Endodermal cell (in vitro differentiated cells): ENCODE measurements around the gene TMTC1. TPM values are rescaled to one million over a fixed set of nuclear protein-coding genes. Genes with fewer than 3 reads are reported as not detected.

Experiments
- DNase-seq: peaks from one replicate; pipeline ENCODE4 v3.0.0-alpha.2; 2017
- H3K27ac ChIP-seq: 2 replicates; pipeline ENCODE4 v1.5.1; 2013; ENCODE audit warnings: mild to moderate bottlenecking, low read depth, low read length, moderate library complexity
- H3K27me3 ChIP-seq: 2 replicates; pipeline ENCODE4 v1.6.1; 2013; ENCODE audit warnings: mild to moderate bottlenecking, low read length, moderate library complexity; ENCODE audit not compliant: insufficient read depth, control insufficient read depth, poor library complexity, severe bottlenecking
- H3K36me3 ChIP-seq: 2 replicates; pipeline ENCODE4 v1.7.0; 2013; ENCODE audit warnings: mild to moderate bottlenecking, low read length, moderate library complexity; ENCODE audit not compliant: control insufficient read depth, insufficient read depth
- H3K4me1 ChIP-seq: one replicate; pipeline ENCODE4 v1.7.0; 2013; ENCODE audit warnings: low read length; ENCODE audit not compliant: control insufficient read depth, insufficient read depth
- H3K4me3 ChIP-seq: 2 replicates; pipeline ENCODE4 v1.5.1; 2013; ENCODE audit warnings: mild to moderate bottlenecking, low read length, moderate library complexity
- H3K9ac ChIP-seq: 2 replicates; pipeline ENCODE4 v1.6.1; 2013; ENCODE audit warnings: mild to moderate bottlenecking, low read length, moderate library complexity; ENCODE audit not compliant: poor library complexity, severe bottlenecking; ENCODE audit errors: extremely low read depth
- H3K9me3 ChIP-seq: 2 replicates; pipeline ENCODE4 v1.6.1; 2013; ENCODE audit warnings: mild to moderate bottlenecking, low read length, moderate library complexity; ENCODE audit not compliant: control insufficient read depth
- H3K27ac Mint-ChIP-seq: 2 replicates; pipeline ENCODE4 v1.8.0; 2020; ENCODE audit warnings: mixed read lengths
- H3K27me3 Mint-ChIP-seq: 2 replicates; pipeline ENCODE4 v1.8.0; 2021; ENCODE audit warnings: mild to moderate bottlenecking, mixed read lengths; ENCODE audit not compliant: insufficient read depth
- H3K36me3 Mint-ChIP-seq: 2 replicates; pipeline ENCODE4 v1.8.0; 2020; ENCODE audit warnings: low read depth, mixed read lengths
- H3K4me1 Mint-ChIP-seq: 2 replicates; pipeline ENCODE4 v1.8.0; 2020; ENCODE audit warnings: mixed read lengths
- H3K4me3 Mint-ChIP-seq: 2 replicates; pipeline ENCODE4 v1.8.0; 2020; ENCODE audit warnings: mild to moderate bottlenecking, moderate library complexity, mixed read lengths
- H3K9me3 Mint-ChIP-seq: 2 replicates; pipeline ENCODE4 v1.8.0; 2020; ENCODE audit warnings: mild to moderate bottlenecking, mixed read lengths
- WGBS, 2 experiments: methylation state at CpG; one replicate each; pipeline versions ENCODE4 v1.1.5 to v1.1.7; 2013; ENCODE audit warnings: missing lambda C conversion rate in 2 of 2, mixed read lengths in 1 of 2; ENCODE audit not compliant: insufficient coverage in 1 of 2, insufficient read length in 1 of 2; 5-methylcytosine and 5-hydroxymethylcytosine counted together
- total RNA-seq, 2 donors: library from RNA; stranded (reverse); fragmentation: NEBNext Ultra II Directional in 1 of 2; extraction: Animal tissue kit (Norgen Biotek cat#: 25700) in 1 of 2; gene quantifications; 2 replicates in 1 of 2; 3 replicates in 1 of 2; pipeline ENCODE4 v1.2.1, GENCODE V29; 2021
- TF ChIP-seq, protein P1 (sequence below): fragments of 200-600 bp; sonication (generic); conservative IDR thresholded peaks from 2 replicates; pipeline ENCODE4 v1.5.0; 2021; ENCODE audit warnings: antibody characterized with exemption, mild to moderate bottlenecking

The TMTC1 gene
- total RNA-seq, 2 donors from 2014 or later = 31.6 to 71.0 TPM

DNA sequence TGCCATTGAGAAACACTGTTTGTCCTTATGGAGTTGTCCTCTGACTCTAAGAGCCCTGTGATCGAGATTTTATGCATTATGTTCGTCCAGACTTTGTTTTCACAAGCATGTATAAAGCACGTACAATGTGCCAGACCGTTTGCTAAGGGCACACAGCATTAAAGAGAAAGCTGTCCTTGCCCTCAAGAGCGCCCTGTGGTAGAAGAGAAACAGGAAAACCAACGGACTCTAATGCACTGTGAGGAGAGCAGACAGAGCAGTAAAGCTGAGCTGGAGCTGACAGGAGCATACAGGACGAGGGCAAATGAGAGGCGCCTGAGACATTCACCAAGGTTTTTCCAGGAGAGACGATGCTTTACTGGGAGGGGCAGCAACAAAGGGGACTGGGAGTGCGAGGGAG lies 220.1 kb downstream of the TMTC1 start:
- Histone ChIP-seq H3K4me1 (no peaks in the 10 kb centered on the region), H3K9ac (no peak overlapping the region), H3K4me3 (no peak overlapping the region), H3K9me3 (peaks cover 16% of the 10 kb centered on the region), H3K36me3 (peaks cover 3% of the 10 kb centered on the region), H3K27me3 (no peaks in the 10 kb centered on the region), H3K27ac (no peak overlapping the region)
- H3K9me3 Mint-ChIP-seq = peaks cover 13% of the 10 kb centered on the region
- peaks cover 16% of the 10 kb centered on the region for H3K4me1 Mint-ChIP-seq
- H3K27me3 Mint-ChIP-seq = no peaks in the 10 kb centered on the region
- peaks cover 53% of the 10 kb centered on the region for H3K36me3 Mint-ChIP-seq
- H3K27ac Mint-ChIP-seq = no peak overlapping the region
- no peak for DNase-seq
- H3K4me3 Mint-ChIP-seq = no peak overlapping the region
- TF ChIP-seq, protein P1, sequence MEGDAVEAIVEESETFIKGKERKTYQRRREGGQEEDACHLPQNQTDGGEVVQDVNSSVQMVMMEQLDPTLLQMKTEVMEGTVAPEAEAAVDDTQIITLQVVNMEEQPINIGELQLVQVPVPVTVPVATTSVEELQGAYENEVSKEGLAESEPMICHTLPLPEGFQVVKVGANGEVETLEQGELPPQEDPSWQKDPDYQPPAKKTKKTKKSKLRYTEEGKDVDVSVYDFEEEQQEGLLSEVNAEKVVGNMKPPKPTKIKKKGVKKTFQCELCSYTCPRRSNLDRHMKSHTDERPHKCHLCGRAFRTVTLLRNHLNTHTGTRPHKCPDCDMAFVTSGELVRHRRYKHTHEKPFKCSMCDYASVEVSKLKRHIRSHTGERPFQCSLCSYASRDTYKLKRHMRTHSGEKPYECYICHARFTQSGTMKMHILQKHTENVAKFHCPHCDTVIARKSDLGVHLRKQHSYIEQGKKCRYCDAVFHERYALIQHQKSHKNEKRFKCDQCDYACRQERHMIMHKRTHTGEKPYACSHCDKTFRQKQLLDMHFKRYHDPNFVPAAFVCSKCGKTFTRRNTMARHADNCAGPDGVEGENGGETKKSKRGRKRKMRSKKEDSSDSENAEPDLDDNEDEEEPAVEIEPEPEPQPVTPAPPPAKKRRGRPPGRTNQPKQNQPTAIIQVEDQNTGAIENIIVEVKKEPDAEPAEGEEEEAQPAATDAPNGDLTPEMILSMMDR = no peak
- 82 to 85% methylated on average over 10 of the region's 10 CpGs for WGBS, 2 experiments

DNA sequence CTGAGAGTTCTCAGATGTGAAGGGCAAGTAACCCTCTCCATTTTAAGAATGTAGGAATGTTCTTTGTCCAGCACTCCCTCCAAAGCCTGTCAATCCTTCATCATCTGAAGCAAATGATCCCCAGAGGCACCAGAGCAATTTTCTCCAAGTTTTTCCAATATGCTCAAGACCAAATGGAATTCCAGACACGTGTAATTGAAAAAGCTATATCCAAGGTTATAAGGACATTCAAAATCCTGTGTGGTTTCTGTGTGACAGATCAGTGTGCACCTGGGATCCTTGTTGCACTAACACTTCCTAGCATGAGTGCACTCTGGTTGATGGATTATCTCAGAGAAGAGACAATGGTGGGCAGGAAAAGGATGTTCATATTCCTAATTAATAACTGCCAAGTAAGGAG lies 220.7 kb downstream of the TMTC1 start:
- Mint-ChIP-seq H3K4me3 (no peak overlapping the region), H3K36me3 (peaks cover 52% of the 10 kb centered on the region), H3K4me1 (peaks cover 17% of the 10 kb centered on the region), H3K9me3 (peaks cover 13% of the 10 kb centered on the region), H3K27ac (no peak overlapping the region), H3K27me3 (no peaks in the 10 kb centered on the region)
- Histone ChIP-seq H3K4me3 (no peak overlapping the region), H3K9ac (no peak overlapping the region), H3K9me3 (peaks cover 16% of the 10 kb centered on the region), H3K27ac (no peak overlapping the region), H3K36me3 (peaks cover 3% of the 10 kb centered on the region), H3K4me1 (no peaks in the 10 kb centered on the region), H3K27me3 (no peaks in the 10 kb centered on the region)
- DNase-seq = no peak
- 94% methylated on average over 1 of the region's 1 CpG; no CpG with 5 or more reads in 1 of the 2 experiments for WGBS, 2 experiments
- TF ChIP-seq, protein P1 = no peak

DNA sequence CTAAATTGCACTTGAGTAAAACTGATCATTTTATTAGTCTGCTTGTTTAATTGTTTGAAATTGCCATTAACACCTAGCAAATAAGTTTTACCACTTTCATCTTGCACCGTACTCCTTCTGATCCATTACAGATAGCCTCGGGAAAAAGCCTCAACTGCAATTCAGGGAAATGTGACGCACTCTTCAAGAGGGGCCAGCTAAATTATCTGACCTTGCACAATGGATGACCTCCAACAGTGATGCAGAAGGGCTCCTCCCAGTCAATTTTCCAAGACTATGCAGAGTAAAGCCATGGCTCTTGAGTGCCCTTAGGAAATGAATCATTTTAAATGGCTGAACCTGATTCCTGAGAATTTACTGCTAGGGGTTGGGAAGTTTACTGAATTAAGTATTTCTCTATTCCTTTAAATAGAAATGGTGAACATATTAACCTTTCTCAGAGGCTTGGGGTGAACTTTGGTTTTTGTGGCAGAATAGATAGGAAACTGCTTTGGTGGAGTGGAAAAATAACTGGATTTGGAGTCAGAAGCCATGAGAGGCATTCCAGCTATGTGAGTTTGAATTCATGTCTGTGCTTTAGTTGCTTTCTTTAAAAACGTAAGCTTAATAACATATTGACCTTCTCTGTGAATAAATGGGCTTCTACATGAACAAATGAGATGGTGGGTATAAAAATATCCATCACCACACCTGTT lies 221.5 kb downstream of the TMTC1 start:
- Mint-ChIP-seq H3K27ac (no peak overlapping the region), H3K4me1 (peaks cover 17% of the 10 kb centered on the region), H3K4me3 (no peak overlapping the region), H3K36me3 (peaks cover 54% of the 10 kb centered on the region), H3K27me3 (no peaks in the 10 kb centered on the region), H3K9me3 (peaks cover 13% of the 10 kb centered on the region)
- Histone ChIP-seq H3K27me3 (no peaks in the 10 kb centered on the region), H3K9me3 (peaks cover 16% of the 10 kb centered on the region), H3K27ac (no peak overlapping the region), H3K4me3 (no peak overlapping the region), H3K9ac (no peak overlapping the region), H3K4me1 (no peaks in the 10 kb centered on the region), H3K36me3 (peaks cover 3% of the 10 kb centered on the region)
- WGBS, 2 experiments = 75 to 84% methylated on average over 3 of the region's 4 CpGs
- TF ChIP-seq, protein P1 = no peak
- DNase-seq = no peak
